NCI-H345 treated with DMSO at 0.1 percent for 48 hours (cell line): ENCODE measurements around the gene CLASP1.
"Not testable (repeated sequence)": the region's sequence is repeated elsewhere in the genome, so short reads cannot be mapped to it uniquely, and the experiment has no call there.

Source experiments
- DNase-seq: peaks from one replicate; lab custom pipeline; 2025; ENCODE audit not compliant: unreplicated experiment; lab: John Stamatoyannopoulos, UW

Gene CLASP1

GRCh38 chr2:121583555-121583954 is 65.7 kb downstream of the CLASP1 start:
- no peak for DNase-seq

DNA sequence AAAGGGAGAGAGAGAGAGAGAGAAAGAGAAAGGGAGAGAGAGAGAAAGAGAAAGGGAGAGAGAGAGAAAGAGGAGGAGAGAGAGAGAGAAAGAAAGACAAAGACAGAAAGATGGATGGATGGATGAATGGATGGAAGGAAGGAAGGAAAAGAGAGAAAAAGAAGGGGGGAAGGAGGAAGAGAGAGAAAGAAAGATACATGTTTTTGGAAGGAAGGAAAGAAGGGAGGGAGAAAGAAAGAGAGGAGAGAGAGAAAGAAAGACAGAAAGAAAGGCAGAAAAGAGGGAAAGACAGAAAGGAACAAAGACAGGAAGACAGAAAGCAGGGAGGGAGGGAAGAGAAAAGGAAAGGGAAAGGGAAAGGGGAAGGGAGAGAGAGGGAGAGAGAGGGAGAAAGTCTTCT is 67.0 kb downstream of the CLASP1 start:
- no peak for DNase-seq

GRCh38 chr2:121579309-121579708 is 70.0 kb downstream of the CLASP1 start:
- no peak for DNase-seq

DNA sequence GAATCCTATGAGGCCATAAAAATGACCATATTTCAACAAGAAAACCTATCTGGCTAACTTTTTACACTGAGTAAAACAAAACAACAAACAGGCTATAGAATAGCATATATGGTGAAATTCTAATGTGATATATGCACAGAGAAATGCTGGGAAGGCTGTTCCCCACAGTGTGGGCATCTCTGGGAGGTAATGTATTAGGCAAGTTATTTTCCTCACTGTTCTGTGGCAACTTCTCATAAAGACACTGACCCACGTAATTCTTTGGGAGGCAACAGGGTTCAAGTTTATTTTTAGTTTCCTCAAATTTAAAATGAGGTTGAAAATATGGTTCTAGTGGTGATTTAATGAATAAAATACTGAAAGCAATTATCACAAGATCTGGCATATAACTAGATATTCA is 71.9 kb downstream of the CLASP1 start:
- no peak for DNase-seq

GRCh38 chr2:121576263-121576662 is 73.0 kb downstream of the CLASP1 start:
- no peak for DNase-seq

GRCh38 chr2:121575800-121576199 is 73.5 kb downstream of the CLASP1 start:
- no peak for DNase-seq

- DNase-seq = no peak
Measured at GRCh38 chr2:121570667-121571055, 78.6 kb downstream of the CLASP1 start.

DNA sequence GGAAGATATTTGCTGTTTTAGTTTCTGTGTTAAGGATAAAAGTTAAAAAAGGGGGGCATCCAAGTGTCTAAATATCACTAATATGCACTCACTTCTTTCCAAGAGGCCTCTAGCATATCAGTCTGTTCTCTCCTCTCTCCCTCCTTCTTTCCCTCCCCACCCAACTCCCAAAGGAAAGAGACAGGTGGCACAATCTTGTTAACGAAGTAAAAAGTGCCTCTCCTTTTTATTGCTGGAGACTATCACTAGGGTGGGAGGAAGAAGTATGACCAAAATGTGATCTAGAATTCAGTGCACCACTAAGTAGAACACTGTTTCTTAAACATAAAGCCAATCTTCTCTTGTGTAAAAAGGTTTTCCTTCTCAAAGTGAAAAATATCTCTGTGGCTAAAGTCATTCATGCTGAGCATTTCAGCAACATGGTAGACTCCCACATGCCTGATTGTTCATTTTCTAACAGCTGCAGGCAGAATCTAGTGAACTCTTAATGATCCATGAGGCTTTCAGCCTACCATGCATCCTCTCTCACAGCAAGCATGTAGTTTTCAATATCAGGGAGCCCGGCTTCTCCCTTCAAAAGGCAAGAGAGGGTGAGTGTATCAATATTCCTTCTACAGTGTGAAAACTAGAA is 79.1 kb downstream of the CLASP1 start:
- DNase-seq = no peak

- DNase-seq = no peak
Measured at GRCh38 chr2:121567957-121568409, 81.3 kb downstream of the CLASP1 start.

DNA sequence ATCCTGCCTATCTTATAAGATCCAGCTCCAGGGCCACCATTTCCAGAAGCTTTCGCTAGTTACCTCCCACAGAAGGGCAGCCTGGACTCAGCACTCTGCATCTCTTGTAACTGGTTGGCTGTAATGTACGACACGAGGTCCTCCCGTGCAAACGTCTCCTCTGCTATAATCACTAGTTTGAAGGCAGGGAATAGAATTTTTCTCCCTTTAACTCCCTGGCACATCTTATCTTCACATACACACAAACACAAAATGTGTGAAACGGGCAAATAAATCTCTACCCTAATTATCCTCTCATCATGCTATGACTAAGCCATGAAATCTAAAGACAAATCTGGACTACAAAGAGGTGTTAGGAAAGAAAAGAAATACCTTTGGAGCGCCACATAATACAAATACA is 81.8 kb downstream of the CLASP1 start:
- DNase-seq = no peak

DNA sequence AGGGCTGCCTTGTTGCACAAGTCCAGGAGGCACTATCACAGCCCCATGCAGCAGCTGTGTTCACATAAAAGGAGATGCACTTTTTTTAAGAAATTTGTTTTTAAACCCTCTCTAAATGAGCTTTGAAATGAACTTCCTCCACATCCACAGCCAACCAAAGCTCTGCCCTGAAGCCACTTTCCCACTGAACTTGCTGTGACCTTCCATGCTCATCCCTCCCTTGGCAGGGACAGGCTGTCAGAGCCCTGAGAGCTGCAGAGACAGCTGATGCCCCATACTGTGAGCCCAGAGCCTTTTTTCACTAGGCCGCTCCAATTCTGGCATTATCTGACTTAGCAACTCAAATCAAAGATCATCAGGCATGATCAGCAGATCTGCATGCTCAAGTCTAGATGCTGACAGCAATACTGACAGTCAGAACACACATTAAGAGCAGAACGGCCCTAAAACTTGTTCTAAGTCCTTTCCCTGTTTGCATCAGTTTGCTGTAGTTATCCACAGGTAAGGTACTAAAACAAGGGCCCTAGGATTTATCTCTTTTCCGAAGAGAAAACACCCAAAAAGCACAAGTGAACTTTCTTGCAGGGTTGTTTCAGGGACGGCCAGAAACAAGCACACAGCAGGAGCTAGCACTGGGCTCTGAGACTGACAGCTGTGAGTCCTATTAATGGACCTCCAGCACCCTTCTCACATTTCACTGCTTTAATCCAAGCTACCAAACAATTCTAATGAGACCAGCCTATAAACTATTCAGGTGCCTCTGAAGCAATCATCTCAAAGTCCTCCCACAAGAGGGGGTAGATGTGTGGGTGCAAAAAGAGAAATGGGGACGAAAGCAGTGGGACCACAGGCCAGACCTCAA is 83.6 kb downstream of the CLASP1 start:
- DNase-seq = no peak

GRCh38 chr2:121564905-121565304 is 84.4 kb downstream of the CLASP1 start:
- no peak for DNase-seq

DNA sequence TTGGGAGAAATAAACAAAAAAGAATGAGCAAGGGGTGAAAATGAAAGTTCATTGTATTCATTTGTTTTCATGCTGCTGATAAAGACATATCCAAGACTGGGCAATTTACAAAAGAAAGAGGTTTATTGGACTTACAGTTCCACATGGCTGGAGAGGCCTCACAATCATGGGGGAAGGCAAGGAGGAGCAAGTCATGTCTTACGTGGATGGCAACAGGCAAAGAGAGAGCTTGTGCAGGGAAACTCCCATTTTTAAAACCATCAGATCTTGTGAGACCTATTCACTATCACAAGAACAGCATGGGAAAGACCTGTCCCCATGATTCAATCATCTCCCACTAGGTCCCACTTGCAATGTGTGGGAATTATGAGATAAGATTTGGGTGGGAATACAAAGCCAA is 85.5 kb downstream of the CLASP1 start:
- not testable (repeated sequence) for DNase-seq

GRCh38 chr2:121562269-121563176 is 86.7 kb downstream of the CLASP1 start:
- no peak for DNase-seq

DNA sequence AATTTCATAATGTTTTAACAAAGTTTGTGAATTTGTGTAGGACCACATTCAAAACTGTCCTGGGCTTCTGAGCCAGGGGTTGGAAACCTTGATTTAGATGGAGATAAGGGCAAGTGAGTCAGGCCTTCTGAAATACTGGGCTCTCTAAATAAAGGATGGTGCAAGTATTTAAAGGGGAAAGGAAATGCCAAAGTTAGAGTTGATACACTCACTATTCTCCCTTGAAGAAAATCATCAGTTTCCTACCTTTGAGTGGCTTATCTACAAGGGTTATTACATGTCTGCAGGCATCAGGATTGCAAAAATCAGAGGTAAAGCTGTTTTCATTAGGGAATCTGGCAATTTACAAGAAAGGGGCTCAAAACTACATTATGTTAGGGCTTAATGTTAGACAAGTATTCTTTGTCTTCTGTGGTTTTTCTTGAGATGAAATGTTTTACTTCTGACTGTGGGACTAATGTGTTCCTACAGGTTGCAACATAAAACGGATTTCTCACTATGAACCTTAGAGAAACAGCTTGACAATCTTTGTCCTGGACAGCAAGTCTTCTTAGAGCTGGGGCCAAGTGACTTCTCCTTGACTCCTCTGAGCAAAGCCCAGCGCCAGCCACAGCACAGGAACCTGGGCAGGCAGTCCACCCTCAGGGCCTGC is 87.5 kb downstream of the CLASP1 start:
- no peak for DNase-seq

DNA sequence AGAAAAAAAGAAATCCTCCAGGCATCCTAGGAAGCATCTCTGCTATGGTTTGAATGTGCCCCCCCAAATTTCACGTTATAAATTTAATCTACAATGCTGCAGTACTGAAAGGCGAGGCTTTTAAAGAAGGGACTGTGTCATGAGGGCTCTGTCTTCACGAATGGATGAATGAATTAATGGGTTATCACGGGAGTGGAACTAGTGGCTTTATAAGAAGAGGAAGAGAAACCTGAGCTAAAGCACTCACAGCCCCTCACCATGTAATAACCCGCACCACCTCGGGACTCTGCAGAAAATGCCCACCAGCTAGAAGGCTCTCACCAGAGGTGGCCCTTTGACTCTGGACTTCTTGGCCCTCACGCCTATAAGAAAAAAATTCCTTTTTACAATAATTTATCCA is 90.9 kb downstream of the CLASP1 start:
- no peak for DNase-seq

GRCh38 chr2:121555008-121555407 is 94.3 kb downstream of the CLASP1 start:
- DNase-seq = no peak

DNA sequence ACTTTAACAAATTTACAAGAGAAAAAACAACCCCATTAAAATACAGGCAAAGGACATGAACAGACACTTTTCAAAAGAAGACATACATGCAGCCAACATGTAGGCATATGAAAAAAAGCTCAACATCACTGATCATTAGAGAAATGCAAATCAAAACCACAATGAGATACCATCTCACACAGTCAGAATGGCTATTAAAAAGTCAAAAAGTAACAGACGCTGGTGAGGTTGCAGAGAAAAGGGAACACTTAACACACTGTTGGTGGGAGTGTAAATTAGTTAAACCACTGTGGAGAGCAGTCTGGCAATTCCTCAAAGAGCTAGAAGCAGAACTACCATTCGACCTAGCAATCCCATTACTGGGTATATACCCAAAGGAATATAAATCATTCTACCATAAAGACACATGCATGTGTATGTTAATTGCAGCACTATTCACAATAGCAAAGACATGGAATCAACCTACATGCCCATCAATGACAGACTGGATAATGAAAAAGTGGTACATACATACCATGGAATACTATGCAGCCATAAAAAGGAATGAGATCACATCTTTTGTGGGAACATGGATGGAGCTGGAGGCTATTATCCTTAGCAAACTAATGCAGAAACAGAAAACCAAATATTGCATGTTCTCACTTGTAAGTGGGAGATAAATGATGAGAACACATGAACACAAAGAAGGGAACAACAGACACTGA is 96.6 kb downstream of the CLASP1 start:
- DNase-seq = not testable (repeated sequence)

- no peak for DNase-seq
Measured at GRCh38 chr2:121550669-121551068, 98.6 kb downstream of the CLASP1 start.

DNA sequence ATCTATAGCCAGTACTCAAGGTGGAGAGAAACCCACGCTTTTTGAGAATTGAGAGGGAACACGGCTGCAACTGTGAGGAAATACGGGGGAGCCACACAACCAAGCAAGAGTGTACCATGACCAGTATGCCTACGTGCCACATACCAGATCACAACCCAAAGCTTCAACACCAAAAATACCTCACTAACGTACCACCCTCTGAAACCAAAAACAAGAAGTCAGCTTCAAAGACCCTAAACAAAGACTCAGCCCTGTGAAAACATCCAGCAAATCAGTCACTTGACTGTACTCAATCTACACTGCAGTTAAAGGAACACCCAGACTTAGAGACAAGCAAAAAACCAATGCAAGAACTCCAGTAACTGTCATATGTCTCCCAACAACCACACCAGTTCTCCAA is 101.6 kb downstream of the CLASP1 start:
- DNase-seq = no peak
